ENCODE data around the gene KLF13.

GRCh38 chr15:31367730-31368344 is 41.2 kb downstream of the KLF13 start:
- TF ChIP-seq CTCF (IDR thresholded peaks at IDR 0.05), result no peak
- TF ChIP-seq EZH2 (IDR thresholded peaks at IDR 0.05; ENCODE audit: borderline replicate concordance, insufficient read depth, low read depth, low read length, poor library complexity, severe bottlenecking), result no peak

Data from B cell (primary cell).